Prostate gland (tissue), 2 donors: ENCODE measurements around the gene RNF123.

Experiments
- CTCF ChIP-seq, 4 experiments: fragments of 200-600 bp in 2 of 4; fragments of 450-650 bp in 2 of 4; sonication (generic) in 2 of 4; IDR thresholded peaks; 1 replicate in 3 of 4; 2 replicates in 1 of 4; pipeline ENCODE4 v1.5.1; 2016 to 2019; ENCODE audit warnings: antibody characterized with exemption in 4 of 4, mild to moderate bottlenecking in 2 of 4, moderate library complexity in 2 of 4
- POLR2A ChIP-seq: fragments of 450-650 bp; IDR thresholded peaks from one replicate; pipeline ENCODE4 v1.6.1; 2016; ENCODE audit warnings: antibody characterized with exemption, mild to moderate bottlenecking
- POLR2AphosphoS5 ChIP-seq: sonication (generic); formaldehyde crosslinking; IDR thresholded peaks from one replicate; pipeline ENCODE4 v1.6.1; 2017; ENCODE audit warnings: antibody characterized with exemption

GRCh38 chr3:49756036-49756435 is 66.7 kb downstream of the RNF123 start:
- TF ChIP-seq POLR2A (no peak), CTCF (IDR thresholded peaks at IDR 0.05) (no peak), POLR2AphosphoS5 (no peak)
